BLaER1 (cell line): ENCODE data around the gene KRABD2.
"Not testable (repeated sequence)": the region's sequence is repeated elsewhere in the genome, so short reads cannot be mapped to it uniquely, and the experiment has no call there.

Experiments used
- H3K27ac ChIP-seq: shearing (Covaris generic); formaldehyde crosslinking; 2 replicates; pipeline ENCODE4 v1.8.1; 2022
- H3K27me3 ChIP-seq: shearing (Covaris generic); formaldehyde crosslinking; 2 replicates; pipeline ENCODE4 v1.8.1; 2022
- H3K36me3 ChIP-seq: shearing (Covaris generic); formaldehyde crosslinking; 2 replicates; pipeline ENCODE4 v1.8.1; 2022
- H3K4me1 ChIP-seq: shearing (Covaris generic); formaldehyde crosslinking; 2 replicates; pipeline ENCODE4 v1.8.1; 2022
- H3K4me2 ChIP-seq: shearing (Covaris generic); formaldehyde crosslinking; 2 replicates; pipeline ENCODE4 v1.8.1; 2022
- H3K4me3 ChIP-seq: shearing (Covaris generic); formaldehyde crosslinking; 2 replicates; pipeline ENCODE4 v1.8.1; 2022
- H3K9ac ChIP-seq: shearing (Covaris generic); formaldehyde crosslinking; 2 replicates; pipeline ENCODE4 v1.8.1; 2022
- H3K9me3 ChIP-seq: shearing (Covaris generic); formaldehyde crosslinking; 2 replicates; pipeline ENCODE4 v1.8.1; 2022
- H4K20me1 ChIP-seq: shearing (Covaris generic); formaldehyde crosslinking; 2 replicates; pipeline ENCODE4 v1.8.1; 2022
- Cebpa-rat ChIP-seq: shearing (Covaris generic); IDR thresholded peaks from 2 replicates; pipeline ENCODE4 v1.8.1; 2022

Gene KRABD2

GRCh38 chr17:8366231-8366630, 10.3 kb downstream of the KRABD2 start:
- H3K4me1 ChIP-seq: no peaks in the 10 kb centered on the region
- H3K4me3 ChIP-seq: no peak overlapping the region
- no peak overlapping the region for H3K27ac ChIP-seq
- no peak overlapping the region for H3K9ac ChIP-seq
- no peak for TF ChIP-seq Cebpa-rat
- H3K36me3 ChIP-seq: peaks cover 48% of the 10 kb centered on the region
- H3K27me3 ChIP-seq: no peaks in the 10 kb centered on the region
- H3K9me3 ChIP-seq: no peaks in the 10 kb centered on the region
- no peak overlapping the region for H3K4me2 ChIP-seq
- no peaks in the 10 kb centered on the region for H4K20me1 ChIP-seq

- Histone ChIP-seq H3K36me3 (peaks cover 40% of the 10 kb centered on the region), H4K20me1 (no peaks in the 10 kb centered on the region), H3K27ac (no peak overlapping the region), H3K4me1 (peaks cover 10% of the 10 kb centered on the region), H3K4me2 (no peak overlapping the region), H3K9ac (no peak overlapping the region), H3K27me3 (no peaks in the 10 kb centered on the region), H3K9me3 (no peaks in the 10 kb centered on the region), H3K4me3 (no peak overlapping the region)
- no peak for TF ChIP-seq Cebpa-rat
Observed at GRCh38 chr17:8365143-8365542, 11.4 kb downstream of the KRABD2 start.

DNA sequence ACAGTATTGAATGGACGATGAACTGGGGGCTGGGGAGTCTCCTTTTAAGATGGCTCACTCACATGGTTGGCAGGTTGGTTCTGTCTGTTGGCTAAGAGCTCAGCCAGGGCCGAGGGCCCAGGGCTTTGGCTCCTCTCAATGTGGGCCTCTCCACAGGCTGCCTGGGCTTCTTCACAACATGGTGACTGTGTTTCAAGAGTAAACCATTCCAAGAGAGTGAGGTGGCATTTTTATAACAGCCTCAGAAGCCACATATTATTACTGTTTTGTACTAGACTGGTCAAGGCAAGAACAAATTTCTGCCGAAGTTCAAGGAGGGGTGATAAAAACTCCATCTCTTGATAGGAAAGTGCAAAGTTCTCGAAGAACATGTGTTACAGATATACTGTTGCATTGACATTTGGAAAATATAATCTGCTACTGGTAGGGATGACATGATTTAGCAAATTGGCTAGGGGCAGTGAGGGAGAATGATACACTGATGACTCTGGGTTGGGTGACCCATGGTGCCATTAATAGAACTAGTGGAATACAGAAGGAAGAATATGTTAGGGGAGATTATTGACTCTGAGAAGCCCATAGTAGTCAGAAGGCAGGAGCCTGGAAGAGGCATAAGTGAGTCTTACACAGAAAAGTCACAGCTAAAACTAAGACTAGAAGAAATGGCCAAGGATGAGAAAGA, 13.7 kb downstream of the KRABD2 start:
- H3K9me3 ChIP-seq: no peaks in the 10 kb centered on the region
- no peak overlapping the region for H3K4me3 ChIP-seq
- H3K9ac ChIP-seq: no peak overlapping the region
- peaks cover 20% of the 10 kb centered on the region for H3K4me1 ChIP-seq
- TF ChIP-seq Cebpa-rat: no peak
- peaks cover 18% of the 10 kb centered on the region; the same call in 1 of the 2 replicates for H3K36me3 ChIP-seq
- H3K27me3 ChIP-seq: no peaks in the 10 kb centered on the region
- no peak overlapping the region for H3K4me2 ChIP-seq
- H3K27ac ChIP-seq: no peak overlapping the region
- no peaks in the 10 kb centered on the region for H4K20me1 ChIP-seq

DNA sequence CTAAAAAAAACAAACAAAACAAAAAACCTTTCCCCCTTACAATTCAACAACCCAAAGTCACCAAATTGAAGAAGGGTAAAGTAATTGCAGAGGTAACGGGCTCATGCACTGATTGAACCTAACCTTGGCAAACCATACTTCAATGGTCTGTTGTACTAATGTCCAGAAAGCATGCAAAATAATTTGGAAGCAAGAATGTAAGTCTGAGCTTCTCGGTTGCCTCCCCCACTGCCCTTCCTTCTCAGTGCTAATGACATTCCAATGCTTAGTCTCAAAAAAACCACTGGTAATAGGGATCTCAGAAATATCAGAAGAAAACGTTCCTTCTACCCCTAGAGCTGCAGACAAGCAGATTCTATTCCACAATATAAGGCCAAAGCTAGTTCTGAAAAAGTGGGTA, 15.8 kb downstream of the KRABD2 start:
- Histone ChIP-seq H3K27me3 (no peaks in the 10 kb centered on the region), H3K36me3 (peaks cover 18% of the 10 kb centered on the region; the same call in 1 of the 2 replicates), H3K4me1 (peaks cover 20% of the 10 kb centered on the region), H3K27ac (no peak overlapping the region), H4K20me1 (no peaks in the 10 kb centered on the region), H3K4me3 (no peak overlapping the region), H3K4me2 (no peak overlapping the region; the same call in 1 of the 2 replicates), H3K9me3 (0 out of 2 replicates have a peak, but pooled peaks cover 5% of the 10 kb centered on the region), H3K9ac (no peak overlapping the region)
- TF ChIP-seq Cebpa-rat: no peak

DNA sequence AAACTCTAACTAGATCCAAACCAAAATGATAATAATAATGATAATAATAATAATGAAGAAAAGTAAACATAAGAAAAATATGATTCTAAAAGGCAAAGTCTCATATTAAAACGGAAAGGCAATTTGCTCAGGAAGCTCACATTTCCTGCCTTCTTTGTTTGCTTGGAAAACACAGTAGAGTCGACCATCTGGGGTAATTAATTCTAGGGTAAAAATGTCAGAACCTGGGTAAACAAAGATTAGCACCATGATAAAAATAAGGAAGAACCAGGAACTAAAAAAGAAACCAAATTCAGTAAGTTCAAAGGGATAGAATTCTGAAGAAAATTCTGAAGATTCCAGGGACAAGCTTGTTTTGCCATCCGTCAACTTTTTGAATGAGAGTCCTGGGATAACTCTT, 16.2 kb downstream of the KRABD2 start:
- 0 out of 2 replicates have a peak, but pooled peaks cover 5% of the 10 kb centered on the region for H3K9me3 ChIP-seq
- no peaks in the 10 kb centered on the region for H3K27me3 ChIP-seq
- H3K9ac ChIP-seq: no peak overlapping the region
- no peaks in the 10 kb centered on the region for H4K20me1 ChIP-seq
- no peak overlapping the region for H3K4me3 ChIP-seq
- TF ChIP-seq Cebpa-rat: no peak
- peak overlapping the region; percentile 66 for H3K4me2 ChIP-seq
- peaks cover 14% of the 10 kb centered on the region; the same call in 1 of the 2 replicates for H3K36me3 ChIP-seq
- peaks cover 20% of the 10 kb centered on the region for H3K4me1 ChIP-seq
- no peak overlapping the region for H3K27ac ChIP-seq

DNA sequence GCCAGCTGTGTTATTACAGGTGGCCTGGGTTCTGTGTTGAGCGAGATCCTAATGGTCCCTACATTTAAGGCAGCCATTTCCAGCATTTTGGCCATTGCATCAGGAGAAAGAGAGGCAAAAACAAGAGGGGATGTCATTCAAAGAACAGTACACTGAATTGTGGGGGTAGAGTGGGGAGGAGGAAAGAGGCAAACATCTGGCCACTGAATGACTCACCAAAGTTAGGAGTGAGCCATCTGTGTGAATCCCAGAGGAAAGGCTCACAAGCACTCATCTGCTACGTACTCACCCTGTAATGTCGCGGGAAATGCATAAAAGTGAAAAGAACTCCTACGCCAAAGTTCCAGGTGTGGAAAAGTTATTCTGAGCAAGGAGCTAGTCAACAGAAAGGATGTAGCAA, 16.7 kb downstream of the KRABD2 start:
- Histone ChIP-seq H3K27me3 (no peaks in the 10 kb centered on the region), H3K4me2 (peak overlapping the region; percentile 66), H3K4me3 (no peak overlapping the region), H3K9me3 (0 out of 2 replicates have a peak, but pooled peaks cover 5% of the 10 kb centered on the region), H3K36me3 (peaks cover 9% of the 10 kb centered on the region; the same call in 1 of the 2 replicates), H3K27ac (0 out of 2 replicates have a peak overlapping the region, but pooled peaks have one; percentile 1), H4K20me1 (no peaks in the 10 kb centered on the region), H3K4me1 (peaks cover 20% of the 10 kb centered on the region), H3K9ac (no peak overlapping the region)
- no peak for TF ChIP-seq Cebpa-rat

DNA sequence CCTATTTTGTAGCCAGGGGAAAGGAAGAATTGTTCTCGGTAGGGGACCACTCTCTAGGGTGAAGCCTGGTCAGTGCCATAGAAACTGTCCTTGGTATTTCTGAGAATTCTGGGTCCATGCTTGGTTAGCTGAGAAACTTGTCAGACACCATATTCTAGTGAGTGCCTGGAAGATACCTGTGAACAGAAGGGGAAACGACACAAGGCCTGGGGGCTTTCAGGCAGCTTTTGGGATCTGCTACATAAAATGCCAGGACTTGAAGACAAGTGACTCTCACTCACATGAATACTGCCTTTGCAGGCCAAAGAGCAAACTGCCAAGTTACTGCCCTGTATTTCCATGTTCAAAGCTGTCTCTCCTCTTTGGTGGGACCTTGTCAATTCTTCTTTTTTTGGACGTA, 18.6 kb downstream of the KRABD2 start:
- H3K9me3 ChIP-seq: 0 out of 2 replicates have a peak, but pooled peaks cover 5% of the 10 kb centered on the region
- H3K27me3 ChIP-seq: no peaks in the 10 kb centered on the region
- H4K20me1 ChIP-seq: no peaks in the 10 kb centered on the region
- H3K4me1 ChIP-seq: peaks cover 20% of the 10 kb centered on the region
- no peaks in the 10 kb centered on the region for H3K36me3 ChIP-seq
- no peak overlapping the region for H3K4me2 ChIP-seq
- H3K27ac ChIP-seq: no peak overlapping the region
- H3K9ac ChIP-seq: no peak overlapping the region
- no peak overlapping the region for H3K4me3 ChIP-seq
- no peak for TF ChIP-seq Cebpa-rat

DNA sequence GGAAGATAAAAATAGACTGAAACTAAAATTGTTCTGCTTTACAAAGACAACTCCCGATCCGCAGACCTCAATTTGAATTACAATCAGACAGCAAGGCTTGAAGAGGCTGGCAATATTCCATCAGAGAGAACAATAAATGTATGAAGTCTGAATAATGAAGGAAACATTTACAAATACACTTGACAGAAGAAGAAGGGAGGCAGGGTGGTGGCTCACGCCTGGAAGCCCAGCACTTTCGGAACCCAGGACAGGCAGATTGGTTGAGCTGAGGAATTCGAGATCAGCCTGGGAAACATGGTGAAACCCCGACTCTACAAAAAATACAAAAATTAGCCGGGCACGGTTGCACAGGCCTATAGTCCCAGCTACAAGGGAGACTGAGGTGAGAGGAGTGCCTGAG, 22.3 kb downstream of the KRABD2 start:
- no peak for TF ChIP-seq Cebpa-rat
- no peak overlapping the region for H3K4me3 ChIP-seq

DNA sequence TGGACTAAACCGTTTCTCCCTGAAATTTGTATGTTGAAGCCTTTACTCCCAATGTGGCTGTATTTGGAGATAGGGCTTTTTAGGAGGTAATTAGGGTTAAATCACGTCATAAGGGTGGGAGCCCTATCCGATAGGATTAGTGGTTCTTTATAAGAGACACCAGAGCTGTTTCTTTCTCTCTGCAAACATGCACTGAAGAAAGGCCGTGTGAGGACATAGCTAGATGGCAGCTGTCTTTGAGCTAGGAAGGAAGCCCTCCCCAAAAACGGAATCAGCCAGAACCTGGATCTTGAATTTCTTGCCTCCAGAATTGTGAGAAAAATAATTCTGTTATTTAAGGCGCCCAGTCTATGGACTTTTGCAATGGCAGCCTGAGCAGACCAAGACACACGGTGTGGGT, 22.8 kb downstream of the KRABD2 start:
- Histone ChIP-seq H4K20me1 (no peaks in the 10 kb centered on the region), H3K27me3 (no peaks in the 10 kb centered on the region), H3K9ac (no peak overlapping the region), H3K4me3 (no peak overlapping the region), H3K4me1 (no peaks in the 10 kb centered on the region), H3K36me3 (no peaks in the 10 kb centered on the region), H3K4me2 (no peak overlapping the region), H3K9me3 (0 out of 2 replicates have a peak, but pooled peaks cover 5% of the 10 kb centered on the region), H3K27ac (no peak overlapping the region)
- TF ChIP-seq Cebpa-rat: no peak

More for the DNA sequence above, 22.3 kb downstream of the KRABD2 start:
- Histone ChIP-seq H3K9ac (no peak overlapping the region), H3K9me3 (0 out of 2 replicates have a peak, but pooled peaks cover 5% of the 10 kb centered on the region), H4K20me1 (no peaks in the 10 kb centered on the region), H3K4me1 (peaks cover under 1% of the 10 kb centered on the region), H3K4me2 (no peak overlapping the region), H3K27ac (no peak overlapping the region), H3K27me3 (no peaks in the 10 kb centered on the region), H3K36me3 (no peaks in the 10 kb centered on the region)

GRCh38 chr17:8350339-8350738, 26.2 kb downstream of the KRABD2 start:
- no peak overlapping the region for H3K4me3 ChIP-seq
- TF ChIP-seq Cebpa-rat: no peak
- no peak overlapping the region for H3K4me2 ChIP-seq
- H4K20me1 ChIP-seq: no peaks in the 10 kb centered on the region
- H3K27me3 ChIP-seq: peaks cover 27% of the 10 kb centered on the region
- no peak overlapping the region for H3K27ac ChIP-seq
- H3K9ac ChIP-seq: no peak overlapping the region
- H3K9me3 ChIP-seq: no peaks in the 10 kb centered on the region
- no peaks in the 10 kb centered on the region for H3K4me1 ChIP-seq
- no peaks in the 10 kb centered on the region for H3K36me3 ChIP-seq

GRCh38 chr17:8347001-8347400, 29.5 kb downstream of the KRABD2 start:
- H3K4me2 ChIP-seq, H3K9ac ChIP-seq, H3K9me3 ChIP-seq, H3K36me3 ChIP-seq, H3K27ac ChIP-seq, H4K20me1 ChIP-seq, H3K4me3 ChIP-seq, H3K4me1 ChIP-seq: not testable (repeated sequence)
- H3K27me3 ChIP-seq: peaks cover 27% of the 10 kb centered on the region
